Neural cell (in vitro differentiated cells): ENCODE measurements around the gene PRTG. TPM values are rescaled to one million over a fixed set of nuclear protein-coding genes. Genes with fewer than 3 reads are reported as not detected.

Experiments used
- H2AFZ ChIP-seq: fragments of 200-600, 300-800 bp; sonication (generic), shearing (Covaris generic); 2 replicates; pipeline ENCODE4 v1.6.0; 2014; ENCODE audit warnings: low read depth, mild to moderate bottlenecking, antibody characterized with exemption, low read length, moderate library complexity
- H3F3A ChIP-seq: fragments of 200-600 bp; shearing (Covaris generic); 2 replicates; pipeline ENCODE4 v1.6.1; 2016; ENCODE audit warnings: mild to moderate bottlenecking, moderate library complexity, mixed read lengths, antibody characterized with exemption, low read length; ENCODE audit not compliant: insufficient read depth, poor library complexity, severe bottlenecking
- H3K27ac ChIP-seq: fragments of 200-600, 300-800 bp; sonication (generic), shearing (Covaris generic); 2 replicates; pipeline ENCODE4 v1.5.1; 2014; ENCODE audit warnings: mild to moderate bottlenecking, low read length, moderate library complexity
- H3K27me3 ChIP-seq: fragments of 300-800, 200-600 bp; sonication (generic), shearing (Covaris generic); 2 replicates; pipeline ENCODE4 v1.6.0; 2014; ENCODE audit warnings: mild to moderate bottlenecking, low read depth, low read length, moderate library complexity; ENCODE audit not compliant: insufficient read depth
- H3K36me3 ChIP-seq: fragments of 300-800, 200-600 bp; sonication (generic), shearing (Covaris generic); 2 replicates; pipeline ENCODE4 v1.5.1; 2014; ENCODE audit warnings: mild to moderate bottlenecking, antibody characterized with exemption, low read length, moderate library complexity; ENCODE audit not compliant: insufficient read depth
- H3K4me2 ChIP-seq: fragments of 300-800, 200-600 bp; sonication (generic), shearing (Covaris generic); 2 replicates; pipeline ENCODE4 v1.6.0; 2014; ENCODE audit warnings: mild to moderate bottlenecking, low read length
- H3K4me3 ChIP-seq: fragments of 300-800, 200-600 bp; sonication (generic), shearing (Covaris generic); 2 replicates; pipeline ENCODE4 v1.5.1; 2014; ENCODE audit warnings: mild to moderate bottlenecking, low read length, moderate library complexity
- H3K79me2 ChIP-seq: fragments of 200-600 bp; shearing (Covaris generic); replicated peaks from 2 replicates; pipeline ENCODE4 v1.6.0; 2014; ENCODE audit warnings: mild to moderate bottlenecking, low read length, moderate library complexity; ENCODE audit not compliant: insufficient read depth
- H3K9ac ChIP-seq: fragments of 300-800, 200-600 bp; sonication (generic), shearing (Covaris generic); 2 replicates; pipeline ENCODE4 v1.6.1; 2016; ENCODE audit warnings: mild to moderate bottlenecking, low read length, mixed read lengths
- H3K9me2 ChIP-seq: fragments of 200-600 bp; shearing (Covaris generic); 2 replicates; pipeline ENCODE4 v1.6.1; 2016; ENCODE audit warnings: mild to moderate bottlenecking, low read length, mixed read lengths; ENCODE audit not compliant: insufficient read depth
- H3K9me3 ChIP-seq: fragments of 200-600, 300-800 bp; sonication (generic), shearing (Covaris generic); 2 replicates; pipeline ENCODE4 v1.6.1; 2016; ENCODE audit warnings: mild to moderate bottlenecking, mixed run types, low read length, moderate library complexity, mixed read lengths
- H4K20me1 ChIP-seq: fragments of 200-600 bp; shearing (Covaris generic); 2 replicates; pipeline ENCODE4 v1.6.1; 2016; ENCODE audit warnings: mild to moderate bottlenecking, mixed run types; ENCODE audit not compliant: insufficient read depth
- CTCF ChIP-seq: fragments of 450-650 bp; IDR thresholded peaks from 2 replicates; pipeline ENCODE4 v1.5.1; 2014; ENCODE audit warnings: antibody characterized with exemption, mild to moderate bottlenecking, moderate library complexity; ENCODE audit not compliant: poor library complexity, severe bottlenecking
- EP300 ChIP-seq: fragments of 450-650 bp; conservative IDR thresholded peaks from 2 replicates; pipeline ENCODE4 v1.6.1; 2014; ENCODE audit warnings: antibody characterized with exemption, mild to moderate bottlenecking, moderate library complexity; ENCODE audit not compliant: poor library complexity, severe bottlenecking
- EZH2 ChIP-seq: fragments of 200-600, 300-800 bp; shearing (Covaris generic), sonication (generic); IDR thresholded peaks from 2 replicates; pipeline ENCODE4 v1.6.1; 2014; ENCODE audit warnings: antibody characterized with exemption, low read length, borderline replicate concordance, mild to moderate bottlenecking; ENCODE audit not compliant: insufficient read depth, poor library complexity, severe bottlenecking
- MXI1 ChIP-seq: fragments of 450-650 bp; conservative IDR thresholded peaks from 2 replicates; pipeline ENCODE4 v1.6.1; 2014; ENCODE audit warnings: antibody characterized with exemption, mild to moderate bottlenecking; ENCODE audit not compliant: poor library complexity, severe bottlenecking
- POLR2AphosphoS5 ChIP-seq: IDR thresholded peaks from 2 replicates; pipeline ENCODE4 v1.6.1; 2012
- RAD21 ChIP-seq: fragments of 450-650 bp; conservative IDR thresholded peaks from 2 replicates; pipeline ENCODE4 v1.6.1; 2014; ENCODE audit warnings: antibody characterized with exemption, mild to moderate bottlenecking, moderate library complexity
- SMC3 ChIP-seq: fragments of 450-650 bp; conservative IDR thresholded peaks from 2 replicates; pipeline ENCODE4 v1.6.1; 2014; ENCODE audit warnings: antibody characterized with exemption, mild to moderate bottlenecking, moderate library complexity; ENCODE audit not compliant: poor library complexity
- TAF1 ChIP-seq: IDR thresholded peaks from 2 replicates; pipeline ENCODE4 v1.6.1; 2012; ENCODE audit warnings: low read depth
- polyA plus RNA-seq: library from polyadenylated mRNA; depleted of rRNA; stranded (reverse); fragments of >200 nt; gene quantifications from 2 replicates; pipeline ENCODE4 v1.2.3, GENCODE V29; 2014
- TF ChIP-seq, protein P1 (sequence below): IDR thresholded peaks from 2 replicates; pipeline ENCODE4 v1.6.1; 2012; ENCODE audit warnings: borderline replicate concordance

PRTG gene
- polyA plus RNA-seq, 1 donor from 2014 or later: 3.8 TPM

DNA sequence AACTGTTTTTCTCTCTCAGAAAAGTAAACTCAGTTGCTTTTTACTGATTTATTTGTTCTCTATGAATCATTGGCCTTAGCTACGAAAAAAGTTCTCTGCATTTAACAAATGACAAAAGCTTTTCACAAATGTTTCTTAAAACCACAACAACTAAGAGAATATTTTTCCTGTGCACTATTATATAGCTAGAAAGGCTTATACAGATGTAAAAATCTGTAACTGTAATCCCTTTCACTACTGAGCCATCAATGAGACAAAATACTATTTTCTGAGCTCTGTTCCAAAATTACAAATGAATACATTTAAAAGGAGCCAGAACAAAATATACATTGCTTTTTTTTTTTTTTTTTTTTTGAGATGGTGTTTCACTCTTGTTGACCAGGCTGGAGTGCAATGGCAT, 109.2 kb downstream of the PRTG start:
- Histone ChIP-seq H3K9me3 (no peaks in the 10 kb centered on the region), H3K79me2 (no peaks in the 10 kb centered on the region), H3K4me2 (no peak overlapping the region), H3K27ac (no peak overlapping the region), H3K4me3 (no peak overlapping the region), H3K9ac (no peak overlapping the region), H3F3A (no peaks in the 10 kb centered on the region), H3K9me2 (no peaks in the 10 kb centered on the region), H3K27me3 (no peaks in the 10 kb centered on the region), H2AFZ (no peak overlapping the region), H4K20me1 (no peaks in the 10 kb centered on the region), H3K36me3 (no peaks in the 10 kb centered on the region)
- TF ChIP-seq EP300 (no peak), SMC3 (no peak), POLR2AphosphoS5 (no peak), EZH2 (no peak), TAF1 (no peak), CTCF (no peak), RAD21 (no peak), MXI1 (no peak)
- TF ChIP-seq, protein P1, sequence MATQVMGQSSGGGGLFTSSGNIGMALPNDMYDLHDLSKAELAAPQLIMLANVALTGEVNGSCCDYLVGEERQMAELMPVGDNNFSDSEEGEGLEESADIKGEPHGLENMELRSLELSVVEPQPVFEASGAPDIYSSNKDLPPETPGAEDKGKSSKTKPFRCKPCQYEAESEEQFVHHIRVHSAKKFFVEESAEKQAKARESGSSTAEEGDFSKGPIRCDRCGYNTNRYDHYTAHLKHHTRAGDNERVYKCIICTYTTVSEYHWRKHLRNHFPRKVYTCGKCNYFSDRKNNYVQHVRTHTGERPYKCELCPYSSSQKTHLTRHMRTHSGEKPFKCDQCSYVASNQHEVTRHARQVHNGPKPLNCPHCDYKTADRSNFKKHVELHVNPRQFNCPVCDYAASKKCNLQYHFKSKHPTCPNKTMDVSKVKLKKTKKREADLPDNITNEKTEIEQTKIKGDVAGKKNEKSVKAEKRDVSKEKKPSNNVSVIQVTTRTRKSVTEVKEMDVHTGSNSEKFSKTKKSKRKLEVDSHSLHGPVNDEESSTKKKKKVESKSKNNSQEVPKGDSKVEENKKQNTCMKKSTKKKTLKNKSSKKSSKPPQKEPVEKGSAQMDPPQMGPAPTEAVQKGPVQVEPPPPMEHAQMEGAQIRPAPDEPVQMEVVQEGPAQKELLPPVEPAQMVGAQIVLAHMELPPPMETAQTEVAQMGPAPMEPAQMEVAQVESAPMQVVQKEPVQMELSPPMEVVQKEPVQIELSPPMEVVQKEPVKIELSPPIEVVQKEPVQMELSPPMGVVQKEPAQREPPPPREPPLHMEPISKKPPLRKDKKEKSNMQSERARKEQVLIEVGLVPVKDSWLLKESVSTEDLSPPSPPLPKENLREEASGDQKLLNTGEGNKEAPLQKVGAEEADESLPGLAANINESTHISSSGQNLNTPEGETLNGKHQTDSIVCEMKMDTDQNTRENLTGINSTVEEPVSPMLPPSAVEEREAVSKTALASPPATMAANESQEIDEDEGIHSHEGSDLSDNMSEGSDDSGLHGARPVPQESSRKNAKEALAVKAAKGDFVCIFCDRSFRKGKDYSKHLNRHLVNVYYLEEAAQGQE: no peak

GRCh38 chr15:55632434-55632833, 110.5 kb downstream of the PRTG start:
- Histone ChIP-seq H3K27me3 (no peaks in the 10 kb centered on the region), H3K4me3 (no peak overlapping the region), H3K9me3 (no peaks in the 10 kb centered on the region), H3K27ac (no peak overlapping the region), H3F3A (no peaks in the 10 kb centered on the region), H3K79me2 (no peaks in the 10 kb centered on the region), H2AFZ (no peak overlapping the region), H3K9ac (no peak overlapping the region), H4K20me1 (no peaks in the 10 kb centered on the region), H3K36me3 (no peaks in the 10 kb centered on the region), H3K4me2 (no peak overlapping the region), H3K9me2 (no peaks in the 10 kb centered on the region)
- TF ChIP-seq SMC3: no peak

- TF ChIP-seq MXI1 (no peak), SMC3 (no peak), EZH2 (no peak), EP300 (no peak), CTCF (no peak), TAF1 (no peak), RAD21 (no peak), POLR2AphosphoS5 (no peak)
- TF ChIP-seq, protein P1: no peak
- no peaks in the 10 kb centered on the region for H3K9me3 ChIP-seq
- H3K4me2 ChIP-seq: no peak overlapping the region
- no peaks in the 10 kb centered on the region for H4K20me1 ChIP-seq
- H3F3A ChIP-seq: no peaks in the 10 kb centered on the region
- H3K4me3 ChIP-seq: no peak overlapping the region
- no peaks in the 10 kb centered on the region for H3K9me2 ChIP-seq
- no peaks in the 10 kb centered on the region for H3K27me3 ChIP-seq
- H3K36me3 ChIP-seq: no peaks in the 10 kb centered on the region
- H2AFZ ChIP-seq: no peak overlapping the region
- H3K9ac ChIP-seq: no peak overlapping the region
- H3K27ac ChIP-seq: no peak overlapping the region
- H3K79me2 ChIP-seq: no peaks in the 10 kb centered on the region
These were observed 112.1 kb downstream of the PRTG start for GRCh38 chr15:55630858-55631257.
